ENCODE measurements around the gene TRAPPC10. TPM values are rescaled to one million over a fixed set of nuclear protein-coding genes. Genes with fewer than 3 reads are reported as not detected.

TRAPPC10 gene
- total and polyA plus RNA-seq, 10 of the 15 experiments (the other 5 are each of a cell fraction or from before 2014, with no cell fraction given), result 1.1 to 39.6 (median 28.2) TPM

DNA sequence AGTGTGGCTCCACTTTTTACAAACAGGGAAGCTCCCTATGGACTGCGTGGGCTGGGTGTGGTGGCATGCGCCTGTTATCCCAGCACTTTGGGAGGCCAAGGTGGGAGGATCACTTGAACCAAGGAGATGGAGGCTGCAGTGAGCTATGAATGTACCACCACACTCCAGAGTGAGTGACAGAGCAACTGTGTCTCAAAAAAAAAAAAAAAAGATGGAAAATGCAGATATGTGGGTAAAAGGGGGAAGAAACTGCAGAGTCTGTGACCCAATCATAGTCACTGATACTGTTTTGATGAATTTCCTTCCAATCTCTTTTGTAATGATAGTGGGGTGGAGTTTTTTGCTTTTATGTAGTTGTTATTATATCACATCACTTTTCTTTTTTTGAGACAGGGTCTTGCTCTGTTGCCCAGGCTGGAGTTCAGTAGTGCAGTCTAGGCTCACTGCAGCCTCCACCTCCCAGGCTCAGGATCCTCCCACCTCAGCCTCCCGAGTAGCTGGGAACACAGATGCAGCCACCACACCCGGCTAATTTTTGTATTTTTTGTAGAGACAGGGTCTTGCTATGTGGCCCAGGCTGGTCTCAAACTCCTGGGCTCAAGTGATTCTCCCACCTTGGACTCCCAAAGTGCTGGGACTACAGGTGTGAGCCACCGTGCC lies 8.7 kb upstream of the TRAPPC10 start:
- intact Hi-C loops (cut with micrococcal nuclease; ENCODE audit: unreplicated experiment), result no loop called here
- no peak for FAIRE-seq

More for the DNA sequence above, 8.7 kb upstream of the TRAPPC10 start:
- Histone ChIP-seq H3K9ac (ENCODE audit: control insufficient read depth, insufficient read depth, low read length) (no peak overlapping the region), H3K27ac (ENCODE audit: control insufficient read depth, insufficient read depth) (no peak overlapping the region), H3K4me3 (no peak overlapping the region), H3K36me3 (ENCODE audit: control insufficient read depth in 2 of 2, insufficient read depth in 2 of 2, low read length in 1 of 2) (no peaks in the 10 kb centered on the region), H3K4me1 (ENCODE audit: control insufficient read depth, insufficient read depth, low read length) (no peaks in the 10 kb centered on the region), H3K27me3 (replicated peaks in 1 of 2; ENCODE audit: control insufficient read depth in 2 of 2, insufficient read depth in 2 of 2, low read length in 1 of 2) (peaks cover 0 to 1% of the 10 kb centered on the region in 2 experiments; a peak in 1 of 4 replicates), H3K9me3 (replicated peaks; ENCODE audit: control insufficient read depth, insufficient read depth, low read length) (no peaks in the 10 kb centered on the region), H2AFZ (ENCODE audit: control insufficient read depth, low read depth, low read length) (no peak overlapping the region), H4K20me1 (ENCODE audit: control insufficient read depth, insufficient read depth) (no peaks in the 10 kb centered on the region), H3K4me2 (ENCODE audit: control insufficient read depth, insufficient read depth) (no peak overlapping the region), H3K79me2 (ENCODE audit: control insufficient read depth, insufficient read depth, low read length) (no peaks in the 10 kb centered on the region)
- ChIA-PET RAD21 (ENCODE audit: unreplicated experiment) (no interaction called here), SMC1A (ENCODE audit: uncharacterized antibody, unreplicated experiment) (no interaction called here), CTCF (no interaction called here), POLR2A (no interaction called here)
- ATAC-seq (no peak), DNase-seq (ENCODE audit: low read depth, low spot score) (no peak)
- TF ChIP-seq GATAD2B (conservative IDR thresholded peaks at IDR 0.05; ENCODE audit: low read depth) (no peak), ZNF274 (IDR thresholded peaks at IDR 0.05; ENCODE audit: insufficient read depth, insufficient read length) (no peak), PML (IDR thresholded peaks at IDR 0.05; ENCODE audit: low read length) (no peak), WRNIP1 (IDR thresholded peaks at IDR 0.05; ENCODE audit: borderline replicate concordance, low read depth, low read length) (no peak), SIX5 (IDR thresholded peaks at IDR 0.05; ENCODE audit: low read depth, low read length, severe bottlenecking) (no peak), TCF7 (IDR thresholded peaks at IDR 0.05; ENCODE audit: borderline replicate concordance) (no peak), EP300 (IDR thresholded peaks at IDR 0.05; ENCODE audit: borderline replicate concordance in 1 of 2, control insufficient read depth in 1 of 2, low read depth in 2 of 2, low read length in 2 of 2) (no peak), ZNF622 (IDR thresholded peaks at IDR 0.05) (no peak), ETV6 (conservative IDR thresholded peaks at IDR 0.05 in 1 of 2, IDR thresholded peaks at IDR 0.05 in 1 of 2; ENCODE audit: borderline replicate concordance in 1 of 2, low read depth in 1 of 2) (no peak), NFYA (IDR thresholded peaks at IDR 0.05; ENCODE audit: borderline replicate concordance, low read depth, low read length) (no peak), ESRRA (IDR thresholded peaks at IDR 0.05; ENCODE audit: low read length) (no peak), TCF3 (IDR thresholded peaks at IDR 0.05; ENCODE audit: borderline replicate concordance, insufficient read depth, low read depth, low read length) (no peak), BMI1 (IDR thresholded peaks at IDR 0.05; ENCODE audit: borderline replicate concordance) (no peak), YY1 (IDR thresholded peaks at IDR 0.05; ENCODE audit: low read depth, low read length) (no peak)
- TF ChIP-seq, protein P1, sequence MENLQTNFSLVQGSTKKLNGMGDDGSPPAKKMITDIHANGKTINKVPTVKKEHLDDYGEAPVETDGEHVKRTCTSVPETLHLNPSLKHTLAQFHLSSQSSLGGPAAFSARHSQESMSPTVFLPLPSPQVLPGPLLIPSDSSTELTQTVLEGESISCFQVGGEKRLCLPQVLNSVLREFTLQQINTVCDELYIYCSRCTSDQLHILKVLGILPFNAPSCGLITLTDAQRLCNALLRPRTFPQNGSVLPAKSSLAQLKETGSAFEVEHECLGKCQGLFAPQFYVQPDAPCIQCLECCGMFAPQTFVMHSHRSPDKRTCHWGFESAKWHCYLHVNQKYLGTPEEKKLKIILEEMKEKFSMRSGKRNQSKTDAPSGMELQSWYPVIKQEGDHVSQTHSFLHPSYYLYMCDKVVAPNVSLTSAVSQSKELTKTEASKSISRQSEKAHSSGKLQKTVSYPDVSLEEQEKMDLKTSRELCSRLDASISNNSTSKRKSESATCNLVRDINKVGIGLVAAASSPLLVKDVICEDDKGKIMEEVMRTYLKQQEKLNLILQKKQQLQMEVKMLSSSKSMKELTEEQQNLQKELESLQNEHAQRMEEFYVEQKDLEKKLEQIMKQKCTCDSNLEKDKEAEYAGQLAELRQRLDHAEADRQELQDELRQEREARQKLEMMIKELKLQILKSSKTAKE (IDR thresholded peaks at IDR 0.05; ENCODE audit: low read depth, poor library complexity, severe bottlenecking), result no peak
- TF ChIP-seq, protein P2, sequence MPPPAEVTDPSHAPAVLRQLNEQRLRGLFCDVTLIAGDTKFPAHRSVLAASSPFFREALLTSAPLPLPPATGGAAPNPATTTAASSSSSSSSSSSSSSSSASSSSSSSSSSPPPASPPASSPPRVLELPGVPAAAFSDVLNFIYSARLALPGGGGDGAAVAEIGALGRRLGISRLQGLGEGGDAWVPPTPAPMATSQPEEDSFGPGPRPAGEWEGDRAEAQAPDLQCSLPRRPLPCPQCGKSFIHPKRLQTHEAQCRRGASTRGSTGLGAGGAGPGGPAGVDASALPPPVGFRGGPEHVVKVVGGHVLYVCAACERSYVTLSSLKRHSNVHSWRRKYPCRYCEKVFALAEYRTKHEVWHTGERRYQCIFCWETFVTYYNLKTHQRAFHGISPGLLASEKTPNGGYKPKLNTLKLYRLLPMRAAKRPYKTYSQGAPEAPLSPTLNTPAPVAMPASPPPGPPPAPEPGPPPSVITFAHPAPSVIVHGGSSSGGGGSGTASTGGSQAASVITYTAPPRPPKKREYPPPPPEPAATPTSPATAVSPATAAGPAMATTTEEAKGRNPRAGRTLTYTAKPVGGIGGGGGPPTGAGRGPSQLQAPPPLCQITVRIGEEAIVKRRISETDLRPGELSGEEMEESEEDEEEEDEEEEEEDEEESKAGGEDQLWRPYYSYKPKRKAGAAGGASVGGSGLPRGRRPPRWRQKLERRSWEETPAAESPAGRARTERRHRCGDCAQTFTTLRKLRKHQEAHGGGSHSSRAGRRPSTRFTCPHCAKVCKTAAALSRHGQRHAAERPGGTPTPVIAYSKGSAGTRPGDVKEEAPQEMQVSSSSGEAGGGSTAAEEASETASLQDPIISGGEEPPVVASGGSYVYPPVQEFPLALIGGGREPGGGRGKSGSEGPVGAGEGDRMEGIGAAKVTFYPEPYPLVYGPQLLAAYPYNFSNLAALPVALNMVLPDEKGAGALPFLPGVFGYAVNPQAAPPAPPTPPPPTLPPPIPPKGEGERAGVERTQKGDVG (CRISPR knock-in tag; IDR thresholded peaks at IDR 0.05), result no peak
- TF ChIP-seq, protein P3, sequence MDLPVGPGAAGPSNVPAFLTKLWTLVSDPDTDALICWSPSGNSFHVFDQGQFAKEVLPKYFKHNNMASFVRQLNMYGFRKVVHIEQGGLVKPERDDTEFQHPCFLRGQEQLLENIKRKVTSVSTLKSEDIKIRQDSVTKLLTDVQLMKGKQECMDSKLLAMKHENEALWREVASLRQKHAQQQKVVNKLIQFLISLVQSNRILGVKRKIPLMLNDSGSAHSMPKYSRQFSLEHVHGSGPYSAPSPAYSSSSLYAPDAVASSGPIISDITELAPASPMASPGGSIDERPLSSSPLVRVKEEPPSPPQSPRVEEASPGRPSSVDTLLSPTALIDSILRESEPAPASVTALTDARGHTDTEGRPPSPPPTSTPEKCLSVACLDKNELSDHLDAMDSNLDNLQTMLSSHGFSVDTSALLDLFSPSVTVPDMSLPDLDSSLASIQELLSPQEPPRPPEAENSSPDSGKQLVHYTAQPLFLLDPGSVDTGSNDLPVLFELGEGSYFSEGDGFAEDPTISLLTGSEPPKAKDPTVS (IDR thresholded peaks at IDR 0.05; ENCODE audit: low read depth, low read length), result no peak
- no TSS peak for BruUV-seq (replicated peaks)
- 58% methylated on average over 5 of the region's 5 CpGs for WGBS (ENCODE audit: insufficient coverage, insufficient replicate concordance, low lambda C conversion rate, missing lambda C conversion rate)
- in situ Hi-C loops (cut with MboI), result no loop called here

Measured in GM12878 (cell line).